PC-3 (cell line): ENCODE data around the gene ZNF239. TPM values are rescaled to one million over a fixed set of nuclear protein-coding genes. Genes with fewer than 3 reads are reported as not detected.

Source experiments
- ATAC-seq: fragments of 200-7000 bp; cut with Tn5 transposase; 2 replicates; pipeline ENCODE4 v1.9.1; 2020; ENCODE audit warnings: mild to moderate bottlenecking, moderate library complexity
- Bru-seq: library from RNA; stranded (reverse); fragments of 400-500 nt; gene quantifications from one replicate; lab custom pipeline; 2021; lab: Mats Ljungman, UMichigan
- BruChase-seq, 2 experiments: library from RNA; stranded (reverse); fragments of 400-500 nt; gene quantifications; one replicate each; lab custom pipeline; 2021; lab: Mats Ljungman, UMichigan
- BruUV-seq: library from RNA; stranded (reverse); fragments of 400-500 nt; replicated peaks from 2 replicates; lab custom pipeline; 2021; lab: Mats Ljungman, UMichigan
- CTCF ChIA-PET: fragments of 300-600 bp; sonication (Branson Sonifier 250); formaldehyde crosslinking; loops from one replicate; lab custom pipeline; 2022; ENCODE audit warnings: antibody characterized with exemption; lab: Charles Lee
- POLR2A ChIA-PET: fragments of 300-600 bp; sonication (Branson Sonifier 250); formaldehyde crosslinking; loops from one replicate; lab custom pipeline; 2022; ENCODE audit warnings: antibody characterized with exemption; ENCODE audit not compliant: unreplicated experiment; lab: Charles Lee
- DNase-seq: peaks from one replicate; pipeline ENCODE4 v3.0.0-alpha.2; 2015
- H2AFZ ChIP-seq: fragments of 300-600 bp; sonication (generic); 2 replicates; pipeline ENCODE4 v1.6.0; 2016; ENCODE audit warnings: antibody characterized with exemption, low read length
- H3F3A ChIP-seq: fragments of 300-600 bp; sonication (generic); one replicate; pipeline ENCODE4 v1.6.0; 2017; ENCODE audit warnings: antibody characterized with exemption, low read length, control low read depth, mild to moderate bottlenecking; ENCODE audit not compliant: unreplicated experiment
- H3K27ac ChIP-seq: fragments of 300-600 bp; sonication (generic); 2 replicates; pipeline ENCODE4 v1.5.1; 2016; ENCODE audit warnings: mild to moderate bottlenecking, low read length
- H3K27me3 ChIP-seq: fragments of 300-600 bp; sonication (generic); 2 replicates; pipeline ENCODE4 v1.6.1; 2016; ENCODE audit warnings: low read length, mixed read lengths
- H3K36me3 ChIP-seq: fragments of 300-600 bp; sonication (generic); 2 replicates; pipeline ENCODE4 v1.6.1; 2016; ENCODE audit warnings: low read depth, mixed run types, low read length, mixed read lengths
- H3K4me1 ChIP-seq: fragments of 300-600 bp; sonication (generic); 2 replicates; pipeline ENCODE4 v1.5.1; 2016; ENCODE audit warnings: low read length; ENCODE audit not compliant: insufficient read depth
- H3K4me2 ChIP-seq: fragments of 300-600 bp; sonication (generic); 2 replicates; pipeline ENCODE4 v1.6.0; 2016; ENCODE audit warnings: low read length
- H3K4me3 ChIP-seq: fragments of 300-600 bp; sonication (generic); 2 replicates; pipeline ENCODE4 v1.5.1; 2016; ENCODE audit warnings: mild to moderate bottlenecking, low read length, mixed read lengths
- H3K79me2 ChIP-seq: fragments of 300-600 bp; sonication (generic); 2 replicates; pipeline ENCODE4 v1.6.1; 2017; ENCODE audit warnings: low read length, mixed read lengths
- H3K9ac ChIP-seq: fragments of 300-600 bp; sonication (generic); 2 replicates; pipeline ENCODE4 v1.6.0; 2016; ENCODE audit warnings: mild to moderate bottlenecking, low read length
- H3K9me2 ChIP-seq: fragments of 300-600 bp; sonication (generic); replicated peaks from 2 replicates; pipeline ENCODE4 v1.6.1; 2016; ENCODE audit warnings: mixed run types, low read length, mixed read lengths
- H3K9me3 ChIP-seq: fragments of 300-600 bp; sonication (generic); 2 replicates; pipeline ENCODE4 v1.6.1; 2016; ENCODE audit warnings: low read length, mixed read lengths
- H4K20me1 ChIP-seq: fragments of 300-600 bp; sonication (generic); 2 replicates; pipeline ENCODE4 v1.6.1; 2016; ENCODE audit warnings: low read length, mixed read lengths
- CTCF ChIP-seq: fragments of 300-600 bp; sonication (generic); conservative IDR thresholded peaks from 2 replicates; pipeline ENCODE4 v1.5.1; 2017; ENCODE audit warnings: antibody characterized with exemption, low read depth, mild to moderate bottlenecking, low read length
- EZH2 ChIP-seq: fragments of 300-600 bp; sonication (generic); IDR thresholded peaks from one replicate; pipeline ENCODE4 v1.6.1; 2017; ENCODE audit warnings: antibody characterized with exemption, mild to moderate bottlenecking, low read length; ENCODE audit not compliant: unreplicated experiment
- EZH2phosphoT487 ChIP-seq: fragments of 300-600 bp; sonication (generic); IDR thresholded peaks from 2 replicates; pipeline ENCODE4 v1.6.1; 2018; ENCODE audit warnings: mild to moderate bottlenecking, antibody characterized with exemption, low read length, borderline replicate concordance
- intact Hi-C: fragments of 100-400 bp; cut with micrococcal nuclease; formaldehyde crosslinking; loops from 2 replicates; pipeline ENCODE4 v1.9.0; 2023
- long read RNA-seq: library from polyadenylated mRNA; unstranded; transcript quantifications from one replicate; pipeline ENCODE4 v2.0.0, GENCODE V29; 2021; ENCODE audit not compliant: unreplicated experiment
- total RNA-seq: library from RNA; depleted of rRNA; stranded (reverse); fragments of >200 nt; gene quantifications from 2 replicates; pipeline ENCODE4 v1.2.3, GENCODE V29; 2014; rRNA removed

The ZNF239 gene
- total RNA-seq (8.5 and 9.7 TPM in 2 replicates), Bru-seq, nascent RNA (percentile 67 among the genes with signal in this experiment), BruChase-seq, experiment 1, labeled RNA remaining after a 6-hour chase (percentile 54 among the genes with signal in this experiment), BruChase-seq, experiment 2, labeled RNA remaining after a 2-hour chase (percentile 59 among the genes with signal in this experiment)
- long read RNA-seq, partial matches to known transcripts, result 2 of 13 reads
- long read RNA-seq, other reads (novel, unspliced or antisense), result 5 of 13 reads

DNA sequence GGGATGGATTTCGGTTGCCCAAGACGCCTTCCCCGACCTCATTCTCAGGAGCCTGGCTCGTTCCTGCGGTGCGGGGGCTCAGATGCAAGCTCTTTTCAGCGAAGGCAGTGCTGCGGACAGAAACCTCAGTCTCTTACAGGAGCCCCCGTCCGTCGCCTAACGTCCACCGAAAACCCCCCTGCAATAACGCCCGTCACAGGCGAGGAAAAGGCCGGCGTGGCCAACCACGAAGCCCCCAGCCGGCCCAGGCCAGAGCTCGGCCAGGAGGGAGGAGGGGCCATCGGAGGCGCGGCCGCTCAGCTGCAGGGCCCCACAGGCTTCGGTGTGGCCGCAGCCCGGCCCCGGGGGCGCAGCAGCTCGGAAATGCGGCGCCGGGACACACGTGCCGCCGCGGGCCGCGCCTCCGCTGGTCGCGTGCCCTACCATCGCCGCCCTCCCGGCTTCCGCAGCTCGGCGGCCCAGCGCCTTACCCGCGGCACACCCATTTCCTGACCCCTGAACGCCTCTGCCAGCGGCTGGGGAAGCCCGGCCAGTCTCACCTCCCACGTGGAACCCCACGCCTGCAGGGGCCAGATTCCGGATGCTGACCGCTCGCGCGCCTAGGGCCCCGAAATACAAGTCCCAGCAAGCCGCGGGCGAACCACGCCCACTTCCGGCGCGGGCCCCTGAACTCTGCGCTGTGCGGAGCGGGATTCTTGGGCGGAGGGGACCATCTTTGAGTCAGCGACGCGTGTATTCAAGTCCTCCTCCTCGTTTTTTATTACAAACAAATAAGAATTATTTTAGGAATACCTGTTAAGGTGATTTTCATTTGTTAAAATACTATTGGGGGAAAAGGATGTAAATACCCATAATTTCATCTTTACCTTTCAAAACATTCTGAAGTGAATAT lies at the start of gene ZNF239:
Gene ZNF239, minus strand, starts transcription at position 616 of the 892 bp plus-strand sequence. CDS start 16,537 bp downstream, outside the sequence.
- H2AFZ ChIP-seq, result peak within 1 kb of the TSS; percentile 84
- peak; percentile 82 for TF ChIP-seq EZH2phosphoT487
- no peak for TF ChIP-seq CTCF
- DNase-seq (peak; percentile 86), ATAC-seq (peak; percentile 93)
- ChIA-PET POLR2A (no interaction called here), CTCF (no interaction called here)
- H3K27ac ChIP-seq, result peak within 1 kb of the TSS; percentile 25; the same call in 1 of the 2 replicates
- H4K20me1 ChIP-seq, result no peaks in the 10 kb centered on the region
- peaks cover 7% of the 10 kb centered on the region for H3K79me2 ChIP-seq
- BruUV-seq, result no TSS peak
- no peaks in the 10 kb centered on the region for H3K27me3 ChIP-seq
- peak within 1 kb of the TSS; percentile 73 for H3K4me3 ChIP-seq
- peaks cover 19% of the 10 kb centered on the region for H3K4me1 ChIP-seq
- peaks cover 9% of the 10 kb centered on the region; the same call in 1 of the 2 replicates for H3K36me3 ChIP-seq
- no peaks in the 10 kb centered on the region for H3F3A ChIP-seq
- H3K9ac ChIP-seq, result peak within 1 kb of the TSS; percentile 64
- H3K9me2 ChIP-seq, result no peaks in the 10 kb centered on the region
- H3K4me2 ChIP-seq, result peak within 1 kb of the TSS; percentile 98
- intact Hi-C loops, result loop anchor here (1.0 to 2.0 kb wide), 2 partner anchors 32 to 75 kb away; partner anchors contain the start of genes ZNF32 and ZNF485
- H3K9me3 ChIP-seq, result no peaks in the 10 kb centered on the region

GRCh38 chr10:43623351-43623750 lies 48.9 kb upstream of the ZNF239 start:
- Histone ChIP-seq H3K27me3 (no peaks in the 10 kb centered on the region), H3K9ac (no peak overlapping the region), H3K4me3 (peak overlapping the region; percentile 28), H3F3A (no peaks in the 10 kb centered on the region), H3K9me2 (no peaks in the 10 kb centered on the region), H3K36me3 (peaks cover 10% of the 10 kb centered on the region; the same call in 1 of the 2 replicates), H3K4me2 (0 out of 2 replicates have a peak overlapping the region, but pooled peaks have one; percentile 9), H3K4me1 (no peaks in the 10 kb centered on the region), H3K9me3 (peaks cover 28% of the 10 kb centered on the region; the same call in 1 of the 2 replicates), H4K20me1 (no peaks in the 10 kb centered on the region), H2AFZ (no peak overlapping the region), H3K79me2 (no peaks in the 10 kb centered on the region), H3K27ac (no peak overlapping the region)
- intact Hi-C loops, result no loop called here
- DNase-seq, result no peak
- no peak for TF ChIP-seq CTCF
- no peak for TF ChIP-seq EZH2phosphoT487
- TF ChIP-seq EZH2, result no peak
- POLR2A ChIA-PET, result no interaction called here
- no TSS peak for BruUV-seq
- CTCF ChIA-PET, result no interaction called here
- ATAC-seq, result no peak
